ENCODE measurements around the gene CMSS1.

Gene CMSS1

GRCh38 chr3:100209169-100209568 is 391.5 kb downstream of the CMSS1 start:
- no peak for TF ChIP-seq FOXP2 (optimal IDR thresholded peaks at IDR 0.05; ENCODE audit: borderline replicate concordance, extremely low read depth, extremely low read length, insufficient read depth)
- TF ChIP-seq POLR2AphosphoS5 (IDR thresholded peaks at IDR 0.05; ENCODE audit: low read depth, low read length): no peak
- TF ChIP-seq, protein P1, sequence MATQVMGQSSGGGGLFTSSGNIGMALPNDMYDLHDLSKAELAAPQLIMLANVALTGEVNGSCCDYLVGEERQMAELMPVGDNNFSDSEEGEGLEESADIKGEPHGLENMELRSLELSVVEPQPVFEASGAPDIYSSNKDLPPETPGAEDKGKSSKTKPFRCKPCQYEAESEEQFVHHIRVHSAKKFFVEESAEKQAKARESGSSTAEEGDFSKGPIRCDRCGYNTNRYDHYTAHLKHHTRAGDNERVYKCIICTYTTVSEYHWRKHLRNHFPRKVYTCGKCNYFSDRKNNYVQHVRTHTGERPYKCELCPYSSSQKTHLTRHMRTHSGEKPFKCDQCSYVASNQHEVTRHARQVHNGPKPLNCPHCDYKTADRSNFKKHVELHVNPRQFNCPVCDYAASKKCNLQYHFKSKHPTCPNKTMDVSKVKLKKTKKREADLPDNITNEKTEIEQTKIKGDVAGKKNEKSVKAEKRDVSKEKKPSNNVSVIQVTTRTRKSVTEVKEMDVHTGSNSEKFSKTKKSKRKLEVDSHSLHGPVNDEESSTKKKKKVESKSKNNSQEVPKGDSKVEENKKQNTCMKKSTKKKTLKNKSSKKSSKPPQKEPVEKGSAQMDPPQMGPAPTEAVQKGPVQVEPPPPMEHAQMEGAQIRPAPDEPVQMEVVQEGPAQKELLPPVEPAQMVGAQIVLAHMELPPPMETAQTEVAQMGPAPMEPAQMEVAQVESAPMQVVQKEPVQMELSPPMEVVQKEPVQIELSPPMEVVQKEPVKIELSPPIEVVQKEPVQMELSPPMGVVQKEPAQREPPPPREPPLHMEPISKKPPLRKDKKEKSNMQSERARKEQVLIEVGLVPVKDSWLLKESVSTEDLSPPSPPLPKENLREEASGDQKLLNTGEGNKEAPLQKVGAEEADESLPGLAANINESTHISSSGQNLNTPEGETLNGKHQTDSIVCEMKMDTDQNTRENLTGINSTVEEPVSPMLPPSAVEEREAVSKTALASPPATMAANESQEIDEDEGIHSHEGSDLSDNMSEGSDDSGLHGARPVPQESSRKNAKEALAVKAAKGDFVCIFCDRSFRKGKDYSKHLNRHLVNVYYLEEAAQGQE (IDR thresholded peaks at IDR 0.05; ENCODE audit: insufficient read depth in 1 of 2, low read depth in 2 of 2, low read length in 2 of 2): no peak
- TF ChIP-seq TAF1 (IDR thresholded peaks at IDR 0.05; ENCODE audit: borderline replicate concordance, insufficient read depth, low read length): no peak
- no peak for TF ChIP-seq SIN3A (IDR thresholded peaks at IDR 0.05; ENCODE audit: borderline replicate concordance, insufficient read depth, low read length)

GRCh38 chr3:100209948-100210771 is 392.5 kb downstream of the CMSS1 start:
- TF ChIP-seq SIN3A (IDR thresholded peaks at IDR 0.05; ENCODE audit: borderline replicate concordance, insufficient read depth, low read length): no peak
- no peak for TF ChIP-seq FOXP2 (optimal IDR thresholded peaks at IDR 0.05; ENCODE audit: borderline replicate concordance, extremely low read depth, extremely low read length, insufficient read depth)
- TF ChIP-seq, protein P1 (IDR thresholded peaks at IDR 0.05; ENCODE audit: insufficient read depth in 1 of 2, low read depth in 2 of 2, low read length in 2 of 2): no peak
- no peak for TF ChIP-seq POLR2AphosphoS5 (IDR thresholded peaks at IDR 0.05; ENCODE audit: low read depth, low read length)
- no peak for TF ChIP-seq TAF1 (IDR thresholded peaks at IDR 0.05; ENCODE audit: borderline replicate concordance, insufficient read depth, low read length)

- TF ChIP-seq, protein P1 (IDR thresholded peaks at IDR 0.05; ENCODE audit: insufficient read depth in 1 of 2, low read depth in 2 of 2, low read length in 2 of 2): no peak
- TF ChIP-seq POLR2AphosphoS5 (IDR thresholded peaks at IDR 0.05; ENCODE audit: low read depth, low read length) (no peak), TAF1 (IDR thresholded peaks at IDR 0.05; ENCODE audit: borderline replicate concordance, insufficient read depth, low read length) (no peak), FOXP2 (optimal IDR thresholded peaks at IDR 0.05; ENCODE audit: borderline replicate concordance, extremely low read depth, extremely low read length, insufficient read depth) (no peak)
Observed at GRCh38 chr3:100210772-100211135, 393.1 kb downstream of the CMSS1 start.

DNA sequence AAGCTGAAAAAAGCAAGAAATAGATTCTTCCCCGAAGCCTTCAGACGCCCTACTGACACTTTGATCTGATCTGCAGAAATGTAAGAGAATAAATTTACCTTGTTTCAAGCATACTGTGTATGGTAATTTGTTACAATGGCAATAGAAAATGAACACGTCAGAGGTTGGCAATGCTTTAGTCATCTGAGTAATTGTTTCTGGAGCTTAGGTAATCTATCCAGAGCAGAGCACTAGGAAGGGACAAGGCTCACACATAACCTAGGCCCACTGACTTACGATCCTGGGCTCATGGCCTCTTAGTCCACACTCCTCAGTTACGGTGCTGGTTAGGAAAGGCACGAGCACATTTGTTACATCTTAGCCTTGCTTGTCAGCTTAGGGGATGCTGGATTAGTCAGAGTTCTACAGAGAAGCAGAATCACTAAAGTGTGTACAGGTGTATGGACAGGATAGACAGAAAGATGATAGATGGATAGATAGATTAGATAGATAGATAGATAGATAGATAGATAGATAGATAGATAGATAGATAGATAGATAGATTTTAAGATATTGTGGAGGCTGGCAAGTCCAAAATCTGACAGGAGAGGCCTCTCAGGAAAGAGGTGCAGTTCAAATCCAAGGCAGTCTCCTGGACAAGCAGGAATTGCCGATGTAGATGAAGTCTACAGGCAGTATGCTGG is 396.4 kb downstream of the CMSS1 start:
- TF ChIP-seq, protein P1 (IDR thresholded peaks at IDR 0.05; ENCODE audit: insufficient read depth in 1 of 2, low read depth in 2 of 2, low read length in 2 of 2): no peak
